K562 (cell line): ENCODE results near the gene KCNH2. TPM values are rescaled to one million over a fixed set of nuclear protein-coding genes. Genes with fewer than 3 reads are reported as not detected.

Experiments
- ASH1L ChIP-seq: fragments of 450-650 bp; IDR thresholded peaks from 2 replicates; pipeline ENCODE4 v1.6.1; 2018; ENCODE audit warnings: borderline replicate concordance, mild to moderate bottlenecking, low read depth; ENCODE audit not compliant: partially characterized antibody
- CHD2 ChIP-seq: IDR thresholded peaks from 2 replicates; pipeline ENCODE4 v1.6.1; 2011; ENCODE audit warnings: low read depth, low read length
- MAZ ChIP-seq, 2 experiments: fragments of 450-650 bp in 1 of 2; sonication (generic) in 1 of 2; formaldehyde crosslinking; IDR thresholded peaks in 1 of 2; conservative IDR thresholded peaks in 1 of 2; 2 replicates each; pipeline versions ENCODE4 v1.4.0 to v1.5.0; 2020; ENCODE audit warnings: mild to moderate bottlenecking in 1 of 2, missing genetic modification reagents in 1 of 2
- NELFE ChIP-seq: IDR thresholded peaks from 2 replicates; pipeline ENCODE4 v1.6.1; 2011; ENCODE audit warnings: mild to moderate bottlenecking; ENCODE audit not compliant: insufficient read depth, insufficient read length
- RNF2 ChIP-seq: sonication (generic); IDR thresholded peaks from 2 replicates; pipeline ENCODE4 v1.6.1; 2016
- SREBF2 ChIP-seq: sonication (generic); formaldehyde crosslinking; IDR thresholded peaks from 2 replicates; pipeline ENCODE4 v1.4.0; 2020; ENCODE audit warnings: mild to moderate bottlenecking, missing genetic modification reagents
- TCF3 ChIP-seq: sonication (generic); formaldehyde crosslinking; IDR thresholded peaks from 2 replicates; pipeline ENCODE4 v1.4.0; 2020; ENCODE audit warnings: mild to moderate bottlenecking, missing genetic modification reagents
- ZNF75A ChIP-seq: fragments of 450-650 bp; formaldehyde crosslinking; IDR thresholded peaks from 2 replicates; pipeline ENCODE4 v1.4.0; 2020; ENCODE audit warnings: mild to moderate bottlenecking
- polyA plus RNA-seq, 8 experiments: library from polyadenylated mRNA; depleted of rRNA in 4 of 8; stranded (reverse) in 5 of 8; unstranded in 3 of 8; fragments of >200 nt; fragmentation: Nextera tagmentation in 2 of 8; fragmentation: Illumina TruSeq in 1 of 8; extraction: Ambion mirVana in 2 of 8; extraction: Trizol in 1 of 8; gene quantifications; 2 replicates each; pipeline versions ENCODE4 v1.2.1 to v1.2.3, GENCODE V29; 2011 to 2014; ENCODE audit warnings: inconsistent platforms in 1 of 8, missing spikeins in 1 of 8
- total RNA-seq, 7 experiments: library from RNA; depleted of rRNA in 6 of 7; stranded (reverse); fragments of >200 nt in 6 of 7; fragmentation: Illumina TruSeq in 2 of 7; extraction: Trizol in 2 of 7; gene quantifications; 2 replicates each; pipeline versions ENCODE4 v1.2.1 to v1.2.3, GENCODE V29; 2011 to 2021; ENCODE audit warnings: low replicate concordance in 1 of 7
- TF ChIP-seq, protein P1 (sequence below), 2 experiments: fragments of 450-650 bp; conservative IDR thresholded peaks; 2 replicates each; pipeline ENCODE4 v1.6.1; 2017; ENCODE audit warnings: mild to moderate bottlenecking in 2 of 2, moderate library complexity in 2 of 2
- TF ChIP-seq, protein P2 (sequence below): fragments of 200-800 bp; sonication (Bioruptor generic); IDR thresholded peaks from 2 replicates; pipeline ENCODE4 v1.6.1; 2016; ENCODE audit warnings: missing genetic modification characterization, missing compliant biosample characterization
- TF ChIP-seq, protein P3 (sequence below): sonication (generic); formaldehyde crosslinking; IDR thresholded peaks from 2 replicates; pipeline ENCODE4 v1.8.1; 2022; ENCODE audit warnings: missing genetic modification reagents
- TF ChIP-seq, protein P4 (sequence below): fragments of 250-450 bp; sonication (Bioruptor Pico); IDR thresholded peaks from 2 replicates; pipeline ENCODE4 v1.8.0; 2021; ENCODE audit warnings: moderate library complexity, mild to moderate bottlenecking, inconsistent platforms
- TF ChIP-seq, protein P5 (sequence below): IDR thresholded peaks from 3 replicates; pipeline ENCODE4 v1.6.1; 2011; ENCODE audit warnings: borderline replicate concordance, mild to moderate bottlenecking, moderate library complexity; ENCODE audit not compliant: insufficient read length; ENCODE audit errors: extremely low read depth

Gene KCNH2
- total and polyA plus RNA-seq, 9 of the 15 experiments (the other 6 are each of a cell fraction or from before 2014, with no cell fraction given), result 18.1 to 368 (median 218) TPM

DNA sequence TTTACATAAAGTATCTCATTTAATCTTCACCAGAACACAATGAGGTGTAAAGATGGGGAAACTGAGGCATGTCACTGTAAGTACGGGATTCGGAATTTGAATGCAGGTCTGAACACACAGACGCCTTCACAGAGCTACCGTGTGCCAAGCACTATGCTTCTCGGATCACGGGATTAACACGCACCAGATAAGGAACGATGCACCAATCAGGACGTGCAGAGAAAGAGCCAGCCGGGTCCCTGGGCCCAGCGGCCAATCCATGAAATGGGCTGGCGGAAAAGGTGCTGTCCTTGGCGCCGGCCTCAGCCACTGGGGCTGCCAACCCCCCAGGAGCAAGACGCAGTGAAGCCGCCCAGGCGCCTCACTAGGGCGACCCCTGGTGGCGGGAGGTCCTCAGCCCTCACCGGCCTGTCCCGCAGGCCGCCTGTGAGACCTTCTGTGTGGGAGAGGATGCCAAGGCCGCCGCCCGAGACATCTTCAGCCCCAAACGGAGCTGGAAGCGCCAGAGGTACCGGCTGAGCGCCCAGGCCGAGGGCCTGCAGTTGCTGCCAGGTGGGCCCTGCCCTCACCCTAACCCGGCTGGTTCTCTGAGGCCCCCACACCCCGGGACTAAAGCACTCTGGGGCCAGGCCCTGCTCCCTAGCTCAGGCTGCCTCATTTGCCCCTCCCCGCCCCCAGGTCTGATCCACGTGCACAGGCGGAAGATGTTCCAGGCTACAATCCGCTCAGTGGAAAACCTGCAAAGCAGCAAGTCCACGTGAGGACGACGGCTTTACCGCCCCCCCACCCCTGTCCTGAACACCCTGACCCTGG lies 30.6 kb upstream of the KCNH2 start (continued):
- TF ChIP-seq MAZ (CRISPR knock-in tag; conservative IDR thresholded peaks at IDR 0.05 in 1 of 2, IDR thresholded peaks at IDR 0.05 in 1 of 2), result peak; percentile 97 to 99
- peak; percentile 49; the same call in 1 of the 2 replicates for TF ChIP-seq CHD2
- peak; percentile 6; the same call in 1 of the 2 replicates for TF ChIP-seq ZNF75A (CRISPR knock-in tag)
- TF ChIP-seq, protein P1, sequence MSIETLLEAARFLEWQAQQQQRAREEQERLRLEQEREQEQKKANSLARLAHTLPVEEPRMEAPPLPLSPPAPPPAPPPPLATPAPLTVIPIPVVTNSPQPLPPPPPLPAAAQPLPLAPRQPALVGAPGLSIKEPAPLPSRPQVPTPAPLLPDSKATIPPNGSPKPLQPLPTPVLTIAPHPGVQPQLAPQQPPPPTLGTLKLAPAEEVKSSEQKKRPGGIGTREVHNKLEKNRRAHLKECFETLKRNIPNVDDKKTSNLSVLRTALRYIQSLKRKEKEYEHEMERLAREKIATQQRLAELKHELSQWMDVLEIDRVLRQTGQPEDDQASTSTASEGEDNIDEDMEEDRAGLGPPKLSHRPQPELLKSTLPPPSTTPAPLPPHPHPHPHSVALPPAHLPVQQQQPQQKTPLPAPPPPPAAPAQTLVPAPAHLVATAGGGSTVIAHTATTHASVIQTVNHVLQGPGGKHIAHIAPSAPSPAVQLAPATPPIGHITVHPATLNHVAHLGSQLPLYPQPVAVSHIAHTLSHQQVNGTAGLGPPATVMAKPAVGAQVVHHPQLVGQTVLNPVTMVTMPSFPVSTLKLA (conservative IDR thresholded peaks at IDR 0.05), result peak; percentile 82 to 87
- TF ChIP-seq SREBF2 (CRISPR knock-in tag), result peak; percentile 99; the same call in 1 of the 2 replicates
- TF ChIP-seq RNF2, result peak; percentile 84
- TF ChIP-seq, protein P2, sequence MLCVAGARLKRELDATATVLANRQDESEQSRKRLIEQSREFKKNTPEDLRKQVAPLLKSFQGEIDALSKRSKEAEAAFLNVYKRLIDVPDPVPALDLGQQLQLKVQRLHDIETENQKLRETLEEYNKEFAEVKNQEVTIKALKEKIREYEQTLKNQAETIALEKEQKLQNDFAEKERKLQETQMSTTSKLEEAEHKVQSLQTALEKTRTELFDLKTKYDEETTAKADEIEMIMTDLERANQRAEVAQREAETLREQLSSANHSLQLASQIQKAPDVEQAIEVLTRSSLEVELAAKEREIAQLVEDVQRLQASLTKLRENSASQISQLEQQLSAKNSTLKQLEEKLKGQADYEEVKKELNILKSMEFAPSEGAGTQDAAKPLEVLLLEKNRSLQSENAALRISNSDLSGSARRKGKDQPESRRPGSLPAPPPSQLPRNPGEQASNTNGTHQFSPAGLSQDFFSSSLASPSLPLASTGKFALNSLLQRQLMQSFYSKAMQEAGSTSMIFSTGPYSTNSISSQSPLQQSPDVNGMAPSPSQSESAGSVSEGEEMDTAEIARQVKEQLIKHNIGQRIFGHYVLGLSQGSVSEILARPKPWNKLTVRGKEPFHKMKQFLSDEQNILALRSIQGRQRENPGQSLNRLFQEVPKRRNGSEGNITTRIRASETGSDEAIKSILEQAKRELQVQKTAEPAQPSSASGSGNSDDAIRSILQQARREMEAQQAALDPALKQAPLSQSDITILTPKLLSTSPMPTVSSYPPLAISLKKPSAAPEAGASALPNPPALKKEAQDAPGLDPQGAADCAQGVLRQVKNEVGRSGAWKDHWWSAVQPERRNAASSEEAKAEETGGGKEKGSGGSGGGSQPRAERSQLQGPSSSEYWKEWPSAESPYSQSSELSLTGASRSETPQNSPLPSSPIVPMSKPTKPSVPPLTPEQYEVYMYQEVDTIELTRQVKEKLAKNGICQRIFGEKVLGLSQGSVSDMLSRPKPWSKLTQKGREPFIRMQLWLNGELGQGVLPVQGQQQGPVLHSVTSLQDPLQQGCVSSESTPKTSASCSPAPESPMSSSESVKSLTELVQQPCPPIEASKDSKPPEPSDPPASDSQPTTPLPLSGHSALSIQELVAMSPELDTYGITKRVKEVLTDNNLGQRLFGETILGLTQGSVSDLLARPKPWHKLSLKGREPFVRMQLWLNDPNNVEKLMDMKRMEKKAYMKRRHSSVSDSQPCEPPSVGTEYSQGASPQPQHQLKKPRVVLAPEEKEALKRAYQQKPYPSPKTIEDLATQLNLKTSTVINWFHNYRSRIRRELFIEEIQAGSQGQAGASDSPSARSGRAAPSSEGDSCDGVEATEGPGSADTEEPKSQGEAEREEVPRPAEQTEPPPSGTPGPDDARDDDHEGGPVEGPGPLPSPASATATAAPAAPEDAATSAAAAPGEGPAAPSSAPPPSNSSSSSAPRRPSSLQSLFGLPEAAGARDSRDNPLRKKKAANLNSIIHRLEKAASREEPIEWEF (CRISPR knock-in tag), result no peak
- TF ChIP-seq, protein P3, sequence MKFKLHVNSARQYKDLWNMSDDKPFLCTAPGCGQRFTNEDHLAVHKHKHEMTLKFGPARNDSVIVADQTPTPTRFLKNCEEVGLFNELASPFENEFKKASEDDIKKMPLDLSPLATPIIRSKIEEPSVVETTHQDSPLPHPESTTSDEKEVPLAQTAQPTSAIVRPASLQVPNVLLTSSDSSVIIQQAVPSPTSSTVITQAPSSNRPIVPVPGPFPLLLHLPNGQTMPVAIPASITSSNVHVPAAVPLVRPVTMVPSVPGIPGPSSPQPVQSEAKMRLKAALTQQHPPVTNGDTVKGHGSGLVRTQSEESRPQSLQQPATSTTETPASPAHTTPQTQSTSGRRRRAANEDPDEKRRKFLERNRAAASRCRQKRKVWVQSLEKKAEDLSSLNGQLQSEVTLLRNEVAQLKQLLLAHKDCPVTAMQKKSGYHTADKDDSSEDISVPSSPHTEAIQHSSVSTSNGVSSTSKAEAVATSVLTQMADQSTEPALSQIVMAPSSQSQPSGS (CRISPR knock-in tag), result no peak
- TF ChIP-seq, protein P4, sequence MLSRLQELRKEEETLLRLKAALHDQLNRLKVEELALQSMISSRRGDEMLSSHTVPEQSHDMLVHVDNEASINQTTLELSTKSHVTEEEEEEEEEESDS (CRISPR knock-in tag), result no peak
- peak; percentile 60 for TF ChIP-seq ASH1L
- TF ChIP-seq NELFE, result no peak
- TF ChIP-seq TCF3, result peak; percentile 56
- TF ChIP-seq, protein P5, sequence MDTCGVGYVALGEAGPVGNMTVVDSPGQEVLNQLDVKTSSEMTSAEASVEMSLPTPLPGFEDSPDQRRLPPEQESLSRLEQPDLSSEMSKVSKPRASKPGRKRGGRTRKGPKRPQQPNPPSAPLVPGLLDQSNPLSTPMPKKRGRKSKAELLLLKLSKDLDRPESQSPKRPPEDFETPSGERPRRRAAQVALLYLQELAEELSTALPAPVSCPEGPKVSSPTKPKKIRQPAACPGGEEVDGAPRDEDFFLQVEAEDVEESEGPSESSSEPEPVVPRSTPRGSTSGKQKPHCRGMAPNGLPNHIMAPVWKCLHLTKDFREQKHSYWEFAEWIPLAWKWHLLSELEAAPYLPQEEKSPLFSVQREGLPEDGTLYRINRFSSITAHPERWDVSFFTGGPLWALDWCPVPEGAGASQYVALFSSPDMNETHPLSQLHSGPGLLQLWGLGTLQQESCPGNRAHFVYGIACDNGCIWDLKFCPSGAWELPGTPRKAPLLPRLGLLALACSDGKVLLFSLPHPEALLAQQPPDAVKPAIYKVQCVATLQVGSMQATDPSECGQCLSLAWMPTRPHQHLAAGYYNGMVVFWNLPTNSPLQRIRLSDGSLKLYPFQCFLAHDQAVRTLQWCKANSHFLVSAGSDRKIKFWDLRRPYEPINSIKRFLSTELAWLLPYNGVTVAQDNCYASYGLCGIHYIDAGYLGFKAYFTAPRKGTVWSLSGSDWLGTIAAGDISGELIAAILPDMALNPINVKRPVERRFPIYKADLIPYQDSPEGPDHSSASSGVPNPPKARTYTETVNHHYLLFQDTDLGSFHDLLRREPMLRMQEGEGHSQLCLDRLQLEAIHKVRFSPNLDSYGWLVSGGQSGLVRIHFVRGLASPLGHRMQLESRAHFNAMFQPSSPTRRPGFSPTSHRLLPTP, result no peak
